HG03442 (cell line): ENCODE results near the gene BRD3OS.
A peak's percentile ranks its signal among the peaks of the same experiment; 100 is the strongest.

Experiments used
- ATAC-seq: cut with Tn5 transposase; IDR thresholded peaks from one replicate; pipeline ENCODE4 v1.9.1; 2021; ENCODE audit warnings: mild to moderate bottlenecking, moderate library complexity; ENCODE audit not compliant: unreplicated experiment

Gene BRD3OS

GRCh38 chr9:134003237-134003636, 22.0 kb upstream of the BRD3OS start:
- ATAC-seq, result no peak

- ATAC-seq, result no peak
Measured at GRCh38 chr9:134004131-134004873, 21.0 kb upstream of the BRD3OS start.

- no peak for ATAC-seq
Measured at GRCh38 chr9:134004881-134005280, 20.4 kb upstream of the BRD3OS start.

- ATAC-seq, result no peak
Measured at GRCh38 chr9:134005381-134005780, 19.9 kb upstream of the BRD3OS start.

GRCh38 chr9:134007150-134007549, 18.1 kb upstream of the BRD3OS start:
- ATAC-seq, result no peak

GRCh38 chr9:134007571-134007970, 17.7 kb upstream of the BRD3OS start:
- no peak for ATAC-seq

- ATAC-seq, result no peak
Measured at GRCh38 chr9:134010310-134011173, 14.7 kb upstream of the BRD3OS start.

- no peak for ATAC-seq
Measured at GRCh38 chr9:134011401-134011800, 13.9 kb upstream of the BRD3OS start.

GRCh38 chr9:134014946-134015345, 10.3 kb upstream of the BRD3OS start:
- no peak for ATAC-seq

- ATAC-seq, result no peak
Measured at GRCh38 chr9:134024214-134024792, 978 bp upstream of the BRD3OS start.

GRCh38 chr9:134025606-134026541, 593 bp downstream of the BRD3OS start:
- ATAC-seq, result peak; percentile 30

GRCh38 chr9:134026581-134026980, 1.3 kb downstream of the BRD3OS start:
- no peak for ATAC-seq

- no peak for ATAC-seq
Measured at GRCh38 chr9:134026981-134027380, 1.7 kb downstream of the BRD3OS start.

GRCh38 chr9:134027561-134027960, 2.3 kb downstream of the BRD3OS start:
- no peak for ATAC-seq

- ATAC-seq, result no peak
Measured at GRCh38 chr9:134028076-134028475, 2.8 kb downstream of the BRD3OS start.

GRCh38 chr9:134028575-134029247, 3.4 kb downstream of the BRD3OS start:
- no peak for ATAC-seq

GRCh38 chr9:134029248-134030226, 4.3 kb downstream of the BRD3OS start:
- ATAC-seq, result no peak

GRCh38 chr9:134030821-134031470, 5.7 kb downstream of the BRD3OS start:
- ATAC-seq, result no peak
